Measurements from ENCODE around the gene PGP. TPM values are rescaled to one million over a fixed set of nuclear protein-coding genes. Genes with fewer than 3 reads are reported as not detected.
A peak's percentile ranks its signal among the peaks of the same experiment; 100 is the strongest.

PGP gene
- total RNA-seq, 1 donor = 20.3 TPM

DNA sequence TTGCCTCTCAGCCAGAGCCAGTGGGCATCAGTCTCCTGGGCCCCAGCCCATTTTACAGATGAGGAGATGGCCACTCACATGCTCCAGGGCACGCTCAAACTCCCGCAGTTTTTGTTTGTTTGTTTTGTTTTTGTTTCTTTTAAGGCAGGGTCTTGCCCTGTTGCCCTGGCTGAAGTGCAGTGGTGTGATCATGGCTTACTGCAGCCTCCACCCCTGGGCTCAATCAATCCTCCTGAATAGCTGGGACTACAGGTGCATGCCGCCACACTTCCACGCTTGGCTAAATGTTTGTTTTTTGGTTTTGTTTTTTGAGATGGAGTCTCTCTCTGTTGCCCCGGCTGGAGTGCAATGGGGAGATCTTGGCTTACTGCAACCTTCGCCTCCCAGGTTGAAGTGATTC, 12.3 kb upstream of the PGP start:
- no peak overlapping the region for H3K4me3 ChIP-seq (ENCODE audit: low read depth, low read length)
- DNase-seq (ENCODE audit: low read depth) = no peak
- TF ChIP-seq, protein P1, sequence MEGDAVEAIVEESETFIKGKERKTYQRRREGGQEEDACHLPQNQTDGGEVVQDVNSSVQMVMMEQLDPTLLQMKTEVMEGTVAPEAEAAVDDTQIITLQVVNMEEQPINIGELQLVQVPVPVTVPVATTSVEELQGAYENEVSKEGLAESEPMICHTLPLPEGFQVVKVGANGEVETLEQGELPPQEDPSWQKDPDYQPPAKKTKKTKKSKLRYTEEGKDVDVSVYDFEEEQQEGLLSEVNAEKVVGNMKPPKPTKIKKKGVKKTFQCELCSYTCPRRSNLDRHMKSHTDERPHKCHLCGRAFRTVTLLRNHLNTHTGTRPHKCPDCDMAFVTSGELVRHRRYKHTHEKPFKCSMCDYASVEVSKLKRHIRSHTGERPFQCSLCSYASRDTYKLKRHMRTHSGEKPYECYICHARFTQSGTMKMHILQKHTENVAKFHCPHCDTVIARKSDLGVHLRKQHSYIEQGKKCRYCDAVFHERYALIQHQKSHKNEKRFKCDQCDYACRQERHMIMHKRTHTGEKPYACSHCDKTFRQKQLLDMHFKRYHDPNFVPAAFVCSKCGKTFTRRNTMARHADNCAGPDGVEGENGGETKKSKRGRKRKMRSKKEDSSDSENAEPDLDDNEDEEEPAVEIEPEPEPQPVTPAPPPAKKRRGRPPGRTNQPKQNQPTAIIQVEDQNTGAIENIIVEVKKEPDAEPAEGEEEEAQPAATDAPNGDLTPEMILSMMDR (IDR thresholded peaks at IDR 0.05; ENCODE audit: insufficient read depth, low read depth, low read length) = no peak

DNA sequence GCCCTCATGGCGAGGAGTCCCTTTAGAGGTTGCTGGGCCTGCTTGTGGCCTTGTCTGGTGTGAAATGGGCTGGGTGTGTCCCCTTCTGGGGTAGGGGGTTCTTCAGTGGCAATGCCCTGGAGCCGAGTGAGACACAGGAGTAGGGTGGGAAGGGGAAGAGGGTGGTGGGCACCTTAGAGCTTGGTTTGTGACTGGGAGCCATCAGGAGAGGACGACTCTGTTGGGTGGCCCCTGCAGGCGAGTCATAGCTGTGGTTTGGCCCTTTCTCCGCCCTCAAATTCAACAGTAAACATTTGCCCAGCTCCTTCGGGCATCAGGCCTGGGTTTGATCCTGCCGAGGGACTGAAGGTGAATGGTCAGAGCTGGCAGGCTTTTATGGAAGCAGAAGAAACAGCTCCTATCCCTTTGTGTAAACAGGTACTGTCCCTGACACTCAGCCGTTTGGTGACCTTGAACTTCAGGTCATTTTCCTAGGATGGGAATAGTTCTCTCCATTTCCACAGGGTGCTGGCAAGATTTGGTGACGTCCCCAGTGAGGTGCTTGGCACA, 11.7 kb upstream of the PGP start:
- no peak overlapping the region for H3K4me3 ChIP-seq (ENCODE audit: low read depth, low read length)
- DNase-seq (ENCODE audit: low read depth) = peak; percentile 11
- TF ChIP-seq, protein P1 (IDR thresholded peaks at IDR 0.05; ENCODE audit: insufficient read depth, low read depth, low read length) = no peak

DNA sequence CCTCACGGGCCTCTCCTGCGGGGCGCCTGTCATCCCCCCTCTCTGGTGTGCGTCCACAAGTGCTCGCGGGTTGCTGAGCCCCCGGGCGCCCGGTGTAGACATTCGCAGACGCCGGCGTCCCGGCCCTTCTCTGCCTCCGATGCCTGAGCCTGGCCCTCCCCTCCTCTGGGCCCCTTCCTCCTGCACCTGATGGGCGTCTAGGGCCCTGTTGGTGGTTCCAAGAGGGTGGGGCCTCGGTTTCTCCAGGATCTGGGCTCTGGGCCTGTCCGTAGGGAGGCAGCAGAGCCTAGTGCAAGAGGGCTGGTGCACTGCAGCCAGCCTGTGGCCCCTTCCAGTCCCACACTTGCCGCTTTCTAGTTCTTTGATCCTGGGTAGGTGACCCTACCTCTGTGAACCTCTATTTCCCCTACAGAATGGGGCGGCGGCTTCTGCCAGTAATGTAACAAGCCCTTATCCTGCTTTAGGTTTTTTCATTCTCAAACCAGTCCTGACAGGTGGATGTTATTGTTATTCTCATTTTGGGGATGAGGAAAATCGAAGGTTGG, 9.4 kb upstream of the PGP start:
- TF ChIP-seq, protein P1 (IDR thresholded peaks at IDR 0.05; ENCODE audit: insufficient read depth, low read depth, low read length) = peak; percentile 34
- H3K4me3 ChIP-seq (ENCODE audit: low read depth, low read length) = peak overlapping the region; percentile 79
- DNase-seq (ENCODE audit: low read depth) = peak; percentile 76

DNA sequence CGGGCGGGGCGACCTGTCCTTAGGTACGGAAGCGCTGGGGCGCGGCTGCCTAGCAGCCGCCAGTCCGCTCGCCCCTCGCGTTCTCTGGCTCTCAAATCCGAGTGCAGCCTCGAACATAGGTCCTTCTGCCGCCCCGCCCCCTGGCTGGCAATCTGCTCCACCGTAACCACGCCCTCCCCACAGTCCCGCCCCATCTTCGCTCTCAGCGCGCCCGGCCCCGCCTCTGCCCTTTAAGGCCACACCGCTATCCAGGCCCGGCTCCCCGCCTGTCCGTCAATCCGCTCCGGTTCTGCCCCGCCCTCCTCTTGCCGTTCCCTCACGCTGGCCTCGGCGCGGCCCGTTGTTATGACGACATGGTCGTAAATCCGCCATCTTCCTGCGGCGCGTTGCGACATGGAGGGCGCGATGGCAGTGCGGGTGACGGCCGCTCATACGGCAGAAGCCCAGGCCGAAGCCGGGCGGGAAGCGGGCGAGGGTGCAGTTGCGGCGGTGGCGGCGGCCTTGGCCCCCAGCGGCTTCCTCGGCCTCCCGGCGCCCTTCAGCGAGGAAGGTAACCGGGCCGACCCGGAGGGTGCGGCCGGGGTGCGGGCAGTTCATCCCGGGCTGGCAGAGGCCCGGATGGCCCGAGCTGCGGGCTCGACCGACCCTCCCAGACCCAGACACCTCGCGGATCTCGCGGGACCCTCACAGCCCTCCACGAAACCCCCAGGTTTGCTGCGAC, 8.7 kb upstream of the PGP start, which contains the start of gene E4F1:
Gene E4F1, plus strand, starts transcription at position 371 of the 721 bp plus-strand sequence. Its CDS starts 23 bp downstream, at position 394.
- TF ChIP-seq, protein P1 (IDR thresholded peaks at IDR 0.05; ENCODE audit: insufficient read depth, low read depth, low read length) = no peak
- peak; percentile 100 for DNase-seq (ENCODE audit: low read depth)
- H3K4me3 ChIP-seq (ENCODE audit: low read depth, low read length) = peak within 1 kb of the TSS; percentile 79

DNA sequence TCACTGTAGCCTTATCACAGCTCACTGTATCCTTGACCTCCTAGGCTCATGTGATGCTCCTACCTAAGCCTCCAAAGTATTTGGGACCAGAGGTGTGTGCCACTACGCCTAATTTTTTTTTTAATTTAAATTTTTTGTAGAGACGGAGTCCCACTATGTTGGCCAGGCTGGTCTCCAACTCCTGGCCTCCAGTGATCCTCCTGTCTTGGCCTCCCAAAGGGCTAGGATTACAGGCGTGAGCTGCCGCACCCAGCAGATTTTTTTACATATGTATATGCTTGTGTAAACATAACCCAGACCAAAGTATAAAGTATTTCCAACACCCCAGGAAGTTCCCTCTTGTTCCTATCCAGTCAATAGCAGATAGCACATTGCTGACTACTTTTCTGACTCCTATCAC, 1.7 kb upstream of the PGP start:
- no peak for DNase-seq (ENCODE audit: low read depth)
- TF ChIP-seq, protein P1 (IDR thresholded peaks at IDR 0.05; ENCODE audit: insufficient read depth, low read depth, low read length) = no peak

DNA sequence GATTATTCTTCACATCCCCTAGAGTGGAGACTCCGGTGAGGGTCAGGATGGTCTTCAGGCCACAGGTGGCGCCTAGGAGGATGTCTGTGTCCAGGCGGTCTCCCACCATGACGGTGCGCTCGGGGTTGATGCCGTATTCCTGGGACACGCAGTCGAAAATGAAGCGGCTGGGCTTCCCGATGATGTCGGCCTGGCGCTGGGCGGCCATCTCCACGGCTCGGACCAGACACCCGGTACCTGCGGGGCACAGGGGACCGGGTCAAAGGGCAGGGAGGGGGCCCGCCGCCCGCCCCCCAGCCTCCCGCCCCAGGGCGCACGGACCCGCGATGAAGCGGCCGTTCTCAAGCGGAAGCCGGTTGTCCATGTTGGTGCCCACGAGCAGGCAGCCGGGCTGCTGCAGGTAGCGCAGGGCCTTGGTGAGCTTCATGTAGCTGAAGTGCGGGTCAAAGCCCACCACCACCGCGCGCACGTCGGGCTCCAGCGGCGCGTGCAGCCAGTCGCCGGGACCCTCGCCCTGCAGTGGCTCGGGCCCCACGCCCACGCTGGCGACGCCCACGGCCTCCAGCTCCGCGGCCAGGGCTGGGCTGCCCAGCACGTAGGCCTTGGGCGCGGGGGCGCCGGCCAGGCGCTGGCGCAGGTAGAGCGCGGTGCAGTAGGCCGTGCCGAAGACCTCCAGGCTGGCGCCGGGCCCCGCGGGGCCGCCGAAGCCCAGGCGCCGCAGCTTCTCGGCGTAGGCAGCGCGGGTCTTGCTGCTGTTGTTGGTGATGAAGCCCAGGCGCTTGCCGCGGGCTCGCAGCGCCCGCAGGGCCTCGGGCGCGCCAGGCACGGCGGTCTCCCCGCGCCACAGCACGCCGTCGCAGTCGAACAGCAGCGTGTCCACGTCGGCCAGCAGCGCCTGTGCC, 572 bp downstream of the PGP start:
- TF ChIP-seq, protein P1 (IDR thresholded peaks at IDR 0.05; ENCODE audit: insufficient read depth, low read depth, low read length) = no peak
- DNase-seq (ENCODE audit: low read depth) = peak; percentile 14
- H3K4me3 ChIP-seq (ENCODE audit: low read depth, low read length) = peak overlapping the region; percentile 65

More for the DNA sequence above, 1.7 kb upstream of the PGP start:
- no peak overlapping the region for H3K4me3 ChIP-seq (ENCODE audit: low read depth, low read length)

Data from fibroblast of villous mesenchyme (primary cell).